GM18907 (cell line): ENCODE results near the gene ACBD3.
"Not testable (repeated sequence)": the region's sequence is repeated elsewhere in the genome, so short reads cannot be mapped to it uniquely, and the experiment has no call there.

Experiments used
- ATAC-seq: cut with Tn5 transposase; IDR thresholded peaks from one replicate; pipeline ENCODE4 v1.9.1; 2021; ENCODE audit warnings: mild to moderate bottlenecking, moderate library complexity; ENCODE audit not compliant: unreplicated experiment

ACBD3 gene

GRCh38 chr1:226186124-226187018, at the start of gene ACBD3:
Gene ACBD3 (minus strand): TSS chr1:226186741. CDS start chr1:226186675, 66 bp downstream.
- peak; percentile 96 for ATAC-seq

GRCh38 chr1:226233806-226234205, 47.3 kb upstream of the ACBD3 start:
- ATAC-seq: no peak

GRCh38 chr1:226233293-226233692, 46.8 kb upstream of the ACBD3 start:
- peak; percentile 73 for ATAC-seq

GRCh38 chr1:226226601-226227000, 40.1 kb upstream of the ACBD3 start:
- no peak for ATAC-seq

- peak; percentile 73 for ATAC-seq
These were observed 37.3 kb upstream of the ACBD3 start for GRCh38 chr1:226223786-226224244.

GRCh38 chr1:226223157-226223785, 36.7 kb upstream of the ACBD3 start, which contains the start of gene MIXL1:
Gene MIXL1 (plus strand): TSS chr1:226223664. CDS start chr1:226223682, 18 bp downstream.
- ATAC-seq: peak; percentile 36

GRCh38 chr1:226222686-226223085, 36.1 kb upstream of the ACBD3 start:
- no peak for ATAC-seq

GRCh38 chr1:226220473-226221189, 34.1 kb upstream of the ACBD3 start:
- ATAC-seq: no peak

- ATAC-seq: no peak
These were observed 30.7 kb upstream of the ACBD3 start for GRCh38 chr1:226217273-226217672.

GRCh38 chr1:226216056-226216455, 29.5 kb upstream of the ACBD3 start:
- no peak for ATAC-seq

GRCh38 chr1:226215239-226215638, 28.7 kb upstream of the ACBD3 start:
- ATAC-seq: peak; percentile 48

- ATAC-seq: no peak
These were observed 26.0 kb upstream of the ACBD3 start for GRCh38 chr1:226212545-226212944.

- no peak for ATAC-seq
These were observed 24.8 kb upstream of the ACBD3 start for GRCh38 chr1:226211181-226211821.

- no peak for ATAC-seq
These were observed 24.1 kb upstream of the ACBD3 start for GRCh38 chr1:226210571-226211176.

GRCh38 chr1:226209307-226210059, 22.9 kb upstream of the ACBD3 start:
- no peak for ATAC-seq

GRCh38 chr1:226207048-226207447, 20.5 kb upstream of the ACBD3 start:
- ATAC-seq: no peak

- no peak for ATAC-seq
These were observed 17.7 kb upstream of the ACBD3 start for GRCh38 chr1:226204198-226204597.

- no peak for ATAC-seq
These were observed 17.1 kb upstream of the ACBD3 start for GRCh38 chr1:226203655-226204054.

GRCh38 chr1:226203240-226203639, 16.7 kb upstream of the ACBD3 start:
- ATAC-seq: no peak

- ATAC-seq: not testable (repeated sequence)
These were observed 16.1 kb upstream of the ACBD3 start for GRCh38 chr1:226202666-226203065.
